Endothelial cell (in vitro differentiated cells): ENCODE data around the gene SPOCK1. TPM values are rescaled to one million over a fixed set of nuclear protein-coding genes. Genes with fewer than 3 reads are reported as not detected.

Source experiments
- DNase-seq: peaks from one replicate; pipeline ENCODE4 v3.0.0; 2021; ENCODE audit warnings: low spot score
- H3K27ac Mint-ChIP-seq: one replicate; pipeline ENCODE4 v1.8.0; 2021; ENCODE audit warnings: mixed read lengths, inconsistent platforms; ENCODE audit not compliant: unreplicated experiment
- H3K27me3 Mint-ChIP-seq: one replicate; pipeline ENCODE4 v1.8.0; 2021; ENCODE audit warnings: mild to moderate bottlenecking, moderate library complexity, mixed read lengths, inconsistent platforms; ENCODE audit not compliant: unreplicated experiment
- H3K36me3 Mint-ChIP-seq: one replicate; pipeline ENCODE4 v1.8.0; 2021; ENCODE audit warnings: mild to moderate bottlenecking, low read depth, mixed read lengths, inconsistent platforms; ENCODE audit not compliant: unreplicated experiment
- H3K4me1 Mint-ChIP-seq: one replicate; pipeline ENCODE4 v1.8.0; 2021; ENCODE audit warnings: mild to moderate bottlenecking, mixed read lengths, inconsistent platforms; ENCODE audit not compliant: unreplicated experiment
- H3K4me3 Mint-ChIP-seq: one replicate; pipeline ENCODE4 v1.8.0; 2021; ENCODE audit warnings: mild to moderate bottlenecking, mixed read lengths, inconsistent platforms; ENCODE audit not compliant: unreplicated experiment
- H3K9me3 Mint-ChIP-seq: one replicate; pipeline ENCODE4 v1.8.0; 2021; ENCODE audit warnings: mixed read lengths, inconsistent platforms; ENCODE audit not compliant: unreplicated experiment
- total RNA-seq: library from RNA; stranded (reverse); fragmentation: NEBNext Ultra II Directional; extraction: Animal tissue kit (Norgen Biotek cat#: 25700); gene quantifications from one replicate; pipeline ENCODE4 v1.2.1, GENCODE V29; 2021; ENCODE audit not compliant: unreplicated experiment
- TF ChIP-seq, protein P1 (sequence below): fragments of 200-600 bp; sonication (generic); IDR thresholded peaks from one replicate; pipeline ENCODE4 v1.5.0; 2021; ENCODE audit warnings: antibody characterized with exemption; ENCODE audit not compliant: unreplicated experiment

Gene SPOCK1
- total RNA-seq, 1 donor from 2014 or later: 8.7 TPM

DNA sequence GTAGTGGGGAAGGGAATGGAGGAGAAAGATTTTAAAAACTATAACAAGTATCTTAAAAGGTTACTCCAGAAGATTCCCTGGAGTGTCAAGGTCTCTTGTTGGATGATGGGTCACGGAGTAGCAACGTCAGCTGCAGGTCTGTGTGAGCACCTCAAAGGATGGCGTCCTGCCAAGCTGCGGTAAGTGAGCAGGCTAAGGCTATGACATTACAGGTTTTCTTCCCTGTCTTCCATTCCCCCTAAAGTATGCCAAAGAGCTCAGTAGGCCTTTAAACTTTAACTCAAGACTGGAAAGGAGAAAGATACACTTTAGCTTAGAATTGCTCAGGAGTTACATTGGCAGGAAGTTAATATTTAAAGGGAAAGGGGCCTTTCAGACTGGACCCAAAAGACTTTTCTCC, 17.5 kb downstream of the SPOCK1 start:
- H3K36me3 Mint-ChIP-seq: no peaks in the 10 kb centered on the region
- TF ChIP-seq, protein P1, sequence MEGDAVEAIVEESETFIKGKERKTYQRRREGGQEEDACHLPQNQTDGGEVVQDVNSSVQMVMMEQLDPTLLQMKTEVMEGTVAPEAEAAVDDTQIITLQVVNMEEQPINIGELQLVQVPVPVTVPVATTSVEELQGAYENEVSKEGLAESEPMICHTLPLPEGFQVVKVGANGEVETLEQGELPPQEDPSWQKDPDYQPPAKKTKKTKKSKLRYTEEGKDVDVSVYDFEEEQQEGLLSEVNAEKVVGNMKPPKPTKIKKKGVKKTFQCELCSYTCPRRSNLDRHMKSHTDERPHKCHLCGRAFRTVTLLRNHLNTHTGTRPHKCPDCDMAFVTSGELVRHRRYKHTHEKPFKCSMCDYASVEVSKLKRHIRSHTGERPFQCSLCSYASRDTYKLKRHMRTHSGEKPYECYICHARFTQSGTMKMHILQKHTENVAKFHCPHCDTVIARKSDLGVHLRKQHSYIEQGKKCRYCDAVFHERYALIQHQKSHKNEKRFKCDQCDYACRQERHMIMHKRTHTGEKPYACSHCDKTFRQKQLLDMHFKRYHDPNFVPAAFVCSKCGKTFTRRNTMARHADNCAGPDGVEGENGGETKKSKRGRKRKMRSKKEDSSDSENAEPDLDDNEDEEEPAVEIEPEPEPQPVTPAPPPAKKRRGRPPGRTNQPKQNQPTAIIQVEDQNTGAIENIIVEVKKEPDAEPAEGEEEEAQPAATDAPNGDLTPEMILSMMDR: no peak

DNA sequence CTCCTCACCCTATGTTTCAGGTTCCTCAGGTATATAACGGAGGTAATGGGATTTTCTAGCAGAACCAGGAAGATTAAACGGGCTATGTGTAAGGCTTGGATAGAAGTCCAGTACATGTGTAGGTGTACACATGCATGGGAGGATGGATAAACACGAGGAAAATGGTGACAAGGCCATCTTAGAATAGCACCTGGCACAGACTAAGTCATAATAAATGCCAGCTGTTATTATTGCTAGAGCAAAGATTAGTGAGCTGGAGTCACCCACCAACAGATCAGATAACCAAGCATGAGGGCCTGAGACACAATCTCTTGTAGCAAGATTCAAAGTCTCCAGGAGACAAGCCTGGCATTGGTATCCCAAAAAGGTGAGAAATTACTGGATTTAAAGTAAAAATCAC, 21.1 kb downstream of the SPOCK1 start:
- no peaks in the 10 kb centered on the region for H3K36me3 Mint-ChIP-seq
- no peaks in the 10 kb centered on the region for H3K9me3 Mint-ChIP-seq
- TF ChIP-seq, protein P1: no peak
- no peak for DNase-seq
- no peak overlapping the region for H3K4me3 Mint-ChIP-seq
- no peaks in the 10 kb centered on the region for H3K4me1 Mint-ChIP-seq
- H3K27me3 Mint-ChIP-seq: no peaks in the 10 kb centered on the region
- H3K27ac Mint-ChIP-seq: no peak overlapping the region

More for the DNA sequence above, 17.5 kb downstream of the SPOCK1 start:
- Mint-ChIP-seq H3K27me3 (no peaks in the 10 kb centered on the region), H3K9me3 (no peaks in the 10 kb centered on the region), H3K4me1 (no peaks in the 10 kb centered on the region), H3K27ac (no peak overlapping the region), H3K4me3 (no peak overlapping the region)
- no peak for DNase-seq

DNA sequence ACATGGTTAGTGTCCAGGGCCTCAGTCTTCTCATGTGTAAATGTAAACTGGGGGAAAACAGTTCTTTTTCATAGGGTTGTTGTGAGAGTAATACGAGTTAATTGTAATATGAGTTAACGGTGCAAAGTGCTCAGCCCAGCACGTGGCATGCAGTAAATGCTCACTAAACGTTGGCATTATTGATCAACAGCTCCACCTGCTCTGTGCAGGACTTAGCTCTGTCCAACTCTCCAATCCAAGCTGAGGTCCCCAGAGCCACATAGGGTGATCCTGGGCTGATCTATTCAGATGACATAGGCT, 28.3 kb downstream of the SPOCK1 start:
- Mint-ChIP-seq H3K27me3 (peaks cover 5% of the 10 kb centered on the region), H3K4me3 (no peak overlapping the region), H3K27ac (no peak overlapping the region), H3K4me1 (no peaks in the 10 kb centered on the region), H3K36me3 (no peaks in the 10 kb centered on the region), H3K9me3 (no peaks in the 10 kb centered on the region)
- TF ChIP-seq, protein P1: no peak
- DNase-seq: no peak

DNA sequence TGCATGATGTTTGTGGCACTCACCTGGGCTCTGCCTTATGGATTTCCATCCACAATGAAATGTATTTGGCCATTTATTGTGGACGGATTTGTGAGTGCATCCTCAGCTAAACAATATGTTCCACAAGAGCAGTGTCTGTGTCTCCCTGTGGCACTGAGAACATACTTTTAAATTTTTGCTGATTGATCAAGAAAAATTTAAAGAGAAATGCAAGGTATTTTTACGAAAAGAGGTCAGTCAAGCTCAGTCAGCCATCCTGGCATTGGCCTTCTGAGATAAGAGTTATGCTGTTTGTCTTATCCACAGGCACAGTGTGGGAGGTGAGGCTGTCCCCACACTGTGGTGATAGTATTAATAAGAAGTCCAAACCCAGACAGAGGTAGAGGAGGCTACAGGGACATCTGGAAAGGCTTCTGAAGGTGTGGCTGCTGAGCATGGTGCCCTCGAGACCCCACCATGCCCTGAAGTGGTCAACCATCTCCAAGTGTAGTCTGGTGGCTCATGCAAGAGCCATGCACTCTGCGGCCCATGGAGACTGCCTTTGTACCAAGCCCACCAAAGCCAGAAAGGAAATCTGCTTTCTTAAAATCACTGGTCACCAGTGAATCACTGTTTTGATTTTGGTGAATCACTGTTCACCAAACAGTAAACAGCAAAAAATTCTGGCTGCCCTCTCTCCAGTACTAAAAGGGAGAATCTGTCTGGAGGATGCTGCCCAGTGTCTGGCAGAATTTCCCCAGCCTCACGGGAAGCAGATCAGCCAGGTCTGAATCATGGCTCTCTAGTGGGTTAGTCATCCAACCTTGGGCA, 28.8 kb downstream of the SPOCK1 start:
- Mint-ChIP-seq H3K27ac (no peak overlapping the region), H3K9me3 (no peaks in the 10 kb centered on the region), H3K36me3 (no peaks in the 10 kb centered on the region), H3K4me1 (no peaks in the 10 kb centered on the region), H3K4me3 (no peak overlapping the region), H3K27me3 (peaks cover 5% of the 10 kb centered on the region)
- DNase-seq: no peak
- TF ChIP-seq, protein P1: no peak

DNA sequence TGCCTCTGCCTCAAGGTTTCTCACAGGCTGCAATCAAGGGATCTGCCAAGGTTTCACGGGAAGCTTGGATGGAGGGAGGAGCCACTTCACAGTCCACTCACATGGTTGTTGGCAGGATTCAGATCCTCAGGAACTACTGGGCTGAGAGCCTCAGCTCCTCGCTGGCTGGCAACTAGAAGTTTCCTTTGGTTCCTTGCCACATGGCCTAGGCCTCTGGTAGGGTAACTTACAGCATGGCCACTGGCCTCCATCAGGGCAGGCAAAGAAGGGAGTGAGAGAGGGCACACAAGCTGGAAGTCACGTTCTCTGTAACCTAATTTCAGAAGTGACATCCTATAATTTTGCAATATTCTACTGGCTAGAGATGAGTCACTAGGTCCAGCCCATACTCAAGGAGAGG, 32.2 kb downstream of the SPOCK1 start:
- H3K9me3 Mint-ChIP-seq: no peaks in the 10 kb centered on the region
- no peaks in the 10 kb centered on the region for H3K4me1 Mint-ChIP-seq
- H3K4me3 Mint-ChIP-seq: no peak overlapping the region
- H3K36me3 Mint-ChIP-seq: no peaks in the 10 kb centered on the region
- peaks cover 5% of the 10 kb centered on the region for H3K27me3 Mint-ChIP-seq
- DNase-seq: no peak
- TF ChIP-seq, protein P1: no peak
- no peak overlapping the region for H3K27ac Mint-ChIP-seq
